ENCODE measurements around the gene KRT7.

KRT7 gene

GRCh38 chr12:52258335-52258901, 25.4 kb downstream of the KRT7 start:
- no peak for DNase-seq

GRCh38 chr12:52259657-52260243, 26.7 kb downstream of the KRT7 start:
- no peak for DNase-seq

GRCh38 chr12:52260361-52261207, 27.5 kb downstream of the KRT7 start:
- DNase-seq = no peak

GRCh38 chr12:52261208-52261484, 28.1 kb downstream of the KRT7 start:
- no peak for DNase-seq

GRCh38 chr12:52262286-52262685, 29.2 kb downstream of the KRT7 start:
- no peak for DNase-seq

- no peak for DNase-seq
These were observed 30.9 kb downstream of the KRT7 start for GRCh38 chr12:52263761-52264434.

- DNase-seq = no peak
These were observed 31.4 kb downstream of the KRT7 start for GRCh38 chr12:52264435-52264825.

GRCh38 chr12:52266514-52266913, 33.5 kb downstream of the KRT7 start:
- no peak for DNase-seq

- no peak for DNase-seq
These were observed 34.2 kb downstream of the KRT7 start for GRCh38 chr12:52267266-52267665.

- DNase-seq = no peak
These were observed 34.7 kb downstream of the KRT7 start for GRCh38 chr12:52267699-52268098.

- no peak for DNase-seq
These were observed 35.2 kb downstream of the KRT7 start for GRCh38 chr12:52268212-52268611.

GRCh38 chr12:52270541-52271070, 37.6 kb downstream of the KRT7 start:
- DNase-seq = no peak

- no peak for DNase-seq
These were observed 38.1 kb downstream of the KRT7 start for GRCh38 chr12:52271158-52271557.

- peak; percentile 47 for DNase-seq
These were observed 41.6 kb downstream of the KRT7 start, which contains the start of gene KRT86 for GRCh38 chr12:52274521-52275120. TSS of gene KRT86 (plus strand) at chr12:52274645. CDS start at chr12:52301917, 27,272 bp downstream.

- peak; percentile 42 for DNase-seq
These were observed 42.6 kb downstream of the KRT7 start for GRCh38 chr12:52275686-52276085.

GRCh38 chr12:52277486-52278245, 44.6 kb downstream of the KRT7 start:
- DNase-seq = peak; percentile 54

- peak; percentile 92 for DNase-seq
These were observed 45.8 kb downstream of the KRT7 start for GRCh38 chr12:52278575-52279421.

GRCh38 chr12:52279422-52280318, 46.6 kb downstream of the KRT7 start:
- peak; percentile 24 for DNase-seq

- DNase-seq = peak; percentile 37
These were observed 47.3 kb downstream of the KRT7 start for GRCh38 chr12:52280319-52280795.

Measured in activated CD8-positive, alpha-beta memory T cell treated with anti-CD3 and anti-CD28 coated beads for 24 hours (primary cell).